ENCODE results near the gene RAB1A. TPM values are rescaled to one million over a fixed set of nuclear protein-coding genes. Genes with fewer than 3 reads are reported as not detected.
"Not testable (repeated sequence)": the region's sequence is repeated elsewhere in the genome, so short reads cannot be mapped to it uniquely, and the experiment has no call there.

RAB1A gene
- total RNA-seq, 1 donor from 2014 or later: 88.6 TPM

- H3K4me3 ChIP-seq (ENCODE audit: low read depth, low read length): no peak overlapping the region
- no peak for DNase-seq (ENCODE audit: low read depth)
- TF ChIP-seq CTCF (conservative IDR thresholded peaks at IDR 0.05; ENCODE audit: low read depth, low read length): no peak
Observed at GRCh38 chr2:65134158-65134557, 4.3 kb upstream of the RAB1A start.

GRCh38 chr2:65133626-65134025 lies 3.7 kb upstream of the RAB1A start:
- DNase-seq (ENCODE audit: low read depth): no peak
- TF ChIP-seq CTCF (conservative IDR thresholded peaks at IDR 0.05; ENCODE audit: low read depth, low read length): no peak
- H3K4me3 ChIP-seq (ENCODE audit: low read depth, low read length): no peak overlapping the region

- DNase-seq (ENCODE audit: low read depth); H3K4me3 ChIP-seq (ENCODE audit: low read depth, low read length): not testable (repeated sequence)
Observed at GRCh38 chr2:65132930-65133329, 3.0 kb upstream of the RAB1A start.

- no peak for TF ChIP-seq CTCF (conservative IDR thresholded peaks at IDR 0.05; ENCODE audit: low read depth, low read length)
- no peak for DNase-seq (ENCODE audit: low read depth)
- peak overlapping the region; percentile 72 for H3K4me3 ChIP-seq (ENCODE audit: low read depth, low read length)
Observed at GRCh38 chr2:65130664-65131175, 814 bp upstream of the RAB1A start.

GRCh38 chr2:65129286-65129825 lies 550 bp downstream of the RAB1A start:
- no peak for TF ChIP-seq CTCF (conservative IDR thresholded peaks at IDR 0.05; ENCODE audit: low read depth, low read length)
- DNase-seq (ENCODE audit: low read depth): no peak
- peak overlapping the region; percentile 70 for H3K4me3 ChIP-seq (ENCODE audit: low read depth, low read length)

- DNase-seq (ENCODE audit: low read depth): no peak
- no peak for TF ChIP-seq CTCF (conservative IDR thresholded peaks at IDR 0.05; ENCODE audit: low read depth, low read length)
- H3K4me3 ChIP-seq (ENCODE audit: low read depth, low read length): peak overlapping the region; percentile 70
Observed at GRCh38 chr2:65128297-65129190, 1.4 kb downstream of the RAB1A start.

- H3K4me3 ChIP-seq (ENCODE audit: low read depth, low read length); DNase-seq (ENCODE audit: low read depth): not testable (repeated sequence)
Observed at GRCh38 chr2:65125457-65125856, 4.4 kb downstream of the RAB1A start.

- H3K4me3 ChIP-seq (ENCODE audit: low read depth, low read length): no peak overlapping the region
- TF ChIP-seq CTCF (conservative IDR thresholded peaks at IDR 0.05; ENCODE audit: low read depth, low read length): no peak
- no peak for DNase-seq (ENCODE audit: low read depth)
Observed at GRCh38 chr2:65122313-65122712, 7.6 kb downstream of the RAB1A start.

All from epithelial cell of proximal tubule (primary cell).